IPS-20b (cell line): Measurements from ENCODE around the gene MYO5A.
"Not testable (repeated sequence)": the region's sequence is repeated elsewhere in the genome, so short reads cannot be mapped to it uniquely, and the experiment has no call there.

Experiments
- H3K27ac ChIP-seq: one replicate; pipeline ENCODE4 v1.5.1; 2013; ENCODE audit warnings: low read length
- H3K27me3 ChIP-seq: 2 replicates; pipeline ENCODE4 v1.6.1; 2013; ENCODE audit warnings: mild to moderate bottlenecking, low read length, inconsistent platforms; ENCODE audit not compliant: insufficient read depth
- H3K36me3 ChIP-seq: 2 replicates; pipeline ENCODE4 v1.6.1; 2013; ENCODE audit warnings: low read depth, mild to moderate bottlenecking, inconsistent platforms, low read length, moderate library complexity; ENCODE audit not compliant: insufficient read depth
- H3K4me1 ChIP-seq: 2 replicates; pipeline ENCODE4 v1.6.1; 2013; ENCODE audit warnings: mild to moderate bottlenecking, control low read depth, inconsistent platforms, low read length, moderate library complexity; ENCODE audit not compliant: insufficient read depth
- H3K4me3 ChIP-seq: 2 replicates; pipeline ENCODE4 v1.5.1; 2013; ENCODE audit warnings: mild to moderate bottlenecking, low read length, inconsistent platforms
- H3K9ac ChIP-seq: 2 replicates; pipeline ENCODE4 v1.6.1; 2013; ENCODE audit warnings: low read depth, mild to moderate bottlenecking, inconsistent platforms, low read length, moderate library complexity
- H3K9me3 ChIP-seq: 2 replicates; pipeline ENCODE4 v1.6.1; 2013; ENCODE audit warnings: mild to moderate bottlenecking, low read depth, low read length, inconsistent platforms; ENCODE audit not compliant: insufficient read depth

Gene MYO5A

DNA sequence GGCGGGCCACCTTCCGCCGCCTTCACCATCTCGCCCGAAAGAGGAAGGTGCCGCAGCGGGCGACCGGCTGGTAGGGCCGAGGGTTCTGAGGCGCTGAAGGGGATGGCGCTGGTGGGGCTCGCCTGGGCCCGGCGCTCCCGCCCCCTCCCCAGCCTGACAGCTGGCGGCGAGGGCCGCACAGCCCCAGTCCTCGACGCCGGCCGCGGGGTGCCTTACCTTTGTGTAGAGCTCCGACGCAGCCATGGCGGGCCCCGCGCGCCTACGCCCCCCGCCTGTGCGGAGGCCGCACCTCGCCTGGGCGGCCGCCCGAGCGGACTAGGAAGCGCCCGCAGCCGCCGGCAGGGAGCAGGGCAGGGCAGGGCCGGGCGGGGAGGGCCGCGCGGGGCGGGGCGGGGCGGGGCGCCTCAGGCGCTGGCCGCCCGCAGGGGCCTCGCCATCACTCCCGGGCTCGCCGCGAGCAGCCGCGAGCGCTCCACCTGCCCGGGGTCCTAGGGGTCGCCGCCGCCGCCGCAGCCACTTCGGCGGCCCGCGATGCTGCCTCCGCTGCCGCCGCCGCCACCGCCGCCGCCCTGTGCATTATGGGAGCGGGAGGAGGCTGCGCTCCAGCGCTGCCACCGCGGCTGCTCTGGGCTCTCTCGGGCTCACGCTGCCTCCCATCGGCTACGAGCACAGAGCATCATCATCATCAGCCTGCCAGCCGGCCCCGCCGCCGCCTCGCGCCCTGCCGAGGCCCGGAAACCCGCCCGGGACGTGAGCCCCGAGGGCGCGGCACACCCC, at the start of gene MYO5A:
MYO5A (minus strand) TSS at position 317 of the 777 bp plus-strand sequence; CDS start at position 243, 74 bp downstream.
- peak within 1 kb of the TSS; percentile 56; the same call in 1 of the 2 replicates for H3K9ac ChIP-seq

DNA sequence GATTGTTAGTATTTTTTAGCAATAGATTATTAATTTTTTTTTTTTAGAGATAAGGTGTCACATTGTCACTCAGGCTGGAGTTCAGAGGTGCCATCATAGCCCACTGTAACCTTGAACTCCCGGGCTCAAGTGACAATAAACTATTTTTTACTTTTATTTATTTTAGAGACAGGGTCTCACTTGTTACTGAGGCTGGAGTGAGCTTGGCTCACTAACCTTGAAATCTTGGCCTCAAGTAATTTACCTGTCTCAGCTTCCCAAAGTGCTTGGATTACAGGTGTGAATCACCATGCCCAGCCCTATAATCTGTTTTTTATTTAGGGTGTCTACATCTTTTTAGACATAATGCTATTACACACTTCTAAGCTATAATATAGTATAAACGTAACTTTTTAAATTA, 48.0 kb upstream of the MYO5A start:
- Histone ChIP-seq H3K36me3 (no peaks in the 10 kb centered on the region), H3K27me3 (no peaks in the 10 kb centered on the region)

More for the DNA sequence above, at the start of gene MYO5A:
- Histone ChIP-seq H3K36me3 (no peaks in the 10 kb centered on the region), H3K4me1 (peaks cover 4% of the 10 kb centered on the region; the same call in 1 of the 2 replicates), H3K27ac (no peak within 1 kb of the TSS), H3K27me3 (peaks cover 53% of the 10 kb centered on the region), H3K9me3 (no peaks in the 10 kb centered on the region), H3K4me3 (peak within 1 kb of the TSS; percentile 75)

DNA sequence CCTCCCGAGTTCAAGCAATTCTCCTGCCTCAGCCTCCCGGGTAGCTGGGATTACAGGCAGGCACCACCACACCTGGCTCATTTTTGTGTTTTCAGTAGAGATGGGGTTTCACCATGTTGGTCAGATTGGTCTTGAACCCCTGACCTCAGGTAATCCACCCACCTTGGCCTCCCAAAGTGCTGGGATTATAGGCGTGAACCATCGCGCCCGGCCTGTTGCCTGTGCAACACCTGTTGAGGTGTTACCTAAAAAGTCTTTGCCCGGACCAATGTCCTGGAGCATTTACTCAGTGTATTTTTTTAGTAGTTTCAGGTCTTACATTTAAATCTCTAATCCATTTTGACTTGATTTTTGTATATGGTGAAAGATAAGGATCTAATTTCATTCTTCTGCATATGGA, 46.9 kb upstream of the MYO5A start:
- H3K4me1 ChIP-seq, H3K36me3 ChIP-seq, H3K9me3 ChIP-seq, H3K27me3 ChIP-seq, H3K9ac ChIP-seq, H3K27ac ChIP-seq, H3K4me3 ChIP-seq: not testable (repeated sequence)

More for the DNA sequence above, 48.0 kb upstream of the MYO5A start:
- Histone ChIP-seq H3K9ac (no peak overlapping the region), H3K9me3 (no peaks in the 10 kb centered on the region), H3K4me3 (no peak overlapping the region), H3K27ac (no peak overlapping the region), H3K4me1 (no peaks in the 10 kb centered on the region)

DNA sequence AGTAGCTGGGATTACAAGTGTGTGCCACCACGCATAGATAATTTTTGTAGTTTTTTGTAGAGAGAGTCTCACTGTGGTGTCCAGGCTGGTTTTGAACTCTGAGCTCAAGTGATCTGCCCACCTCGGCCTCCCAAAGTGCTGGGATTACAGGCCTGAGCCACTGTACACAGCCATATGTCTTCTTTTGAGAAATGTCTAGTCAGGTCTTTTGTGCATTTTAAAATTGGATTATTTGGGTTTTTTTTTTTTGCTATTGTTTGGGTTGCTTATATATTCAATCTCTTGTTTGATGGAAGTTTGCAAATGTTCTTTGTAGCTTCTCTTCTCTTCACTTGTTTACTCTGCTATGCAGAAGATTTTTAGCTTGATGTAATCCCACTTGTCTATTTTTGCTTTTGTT, 46.4 kb upstream of the MYO5A start:
- Histone ChIP-seq H3K36me3 (no peaks in the 10 kb centered on the region), H3K4me1 (no peaks in the 10 kb centered on the region), H3K27ac (no peak overlapping the region), H3K9ac (no peak overlapping the region), H3K4me3 (no peak overlapping the region), H3K9me3 (no peaks in the 10 kb centered on the region), H3K27me3 (no peaks in the 10 kb centered on the region)

DNA sequence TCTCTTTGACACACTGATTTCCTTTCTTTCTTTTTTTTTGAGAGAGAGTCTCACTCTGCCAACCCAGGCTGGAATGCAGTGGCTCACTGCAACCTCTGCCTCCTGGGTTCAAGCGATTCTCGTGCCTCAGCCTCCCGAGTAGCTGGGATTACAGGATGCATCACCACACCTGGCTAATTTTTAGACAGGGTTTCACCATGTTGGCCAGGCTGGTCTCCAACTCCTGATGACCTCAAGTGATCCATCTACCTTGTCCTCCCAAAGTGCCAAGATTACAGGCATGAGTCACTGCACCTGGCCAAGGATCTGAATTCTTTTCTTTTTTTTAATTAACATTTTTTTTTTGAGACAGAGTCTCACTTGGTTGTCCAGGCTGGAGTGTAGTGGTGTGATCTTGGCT, 45.9 kb upstream of the MYO5A start:
- H3K36me3 ChIP-seq, H3K27ac ChIP-seq, H3K9ac ChIP-seq, H3K4me1 ChIP-seq, H3K9me3 ChIP-seq, H3K4me3 ChIP-seq, H3K27me3 ChIP-seq: not testable (repeated sequence)

DNA sequence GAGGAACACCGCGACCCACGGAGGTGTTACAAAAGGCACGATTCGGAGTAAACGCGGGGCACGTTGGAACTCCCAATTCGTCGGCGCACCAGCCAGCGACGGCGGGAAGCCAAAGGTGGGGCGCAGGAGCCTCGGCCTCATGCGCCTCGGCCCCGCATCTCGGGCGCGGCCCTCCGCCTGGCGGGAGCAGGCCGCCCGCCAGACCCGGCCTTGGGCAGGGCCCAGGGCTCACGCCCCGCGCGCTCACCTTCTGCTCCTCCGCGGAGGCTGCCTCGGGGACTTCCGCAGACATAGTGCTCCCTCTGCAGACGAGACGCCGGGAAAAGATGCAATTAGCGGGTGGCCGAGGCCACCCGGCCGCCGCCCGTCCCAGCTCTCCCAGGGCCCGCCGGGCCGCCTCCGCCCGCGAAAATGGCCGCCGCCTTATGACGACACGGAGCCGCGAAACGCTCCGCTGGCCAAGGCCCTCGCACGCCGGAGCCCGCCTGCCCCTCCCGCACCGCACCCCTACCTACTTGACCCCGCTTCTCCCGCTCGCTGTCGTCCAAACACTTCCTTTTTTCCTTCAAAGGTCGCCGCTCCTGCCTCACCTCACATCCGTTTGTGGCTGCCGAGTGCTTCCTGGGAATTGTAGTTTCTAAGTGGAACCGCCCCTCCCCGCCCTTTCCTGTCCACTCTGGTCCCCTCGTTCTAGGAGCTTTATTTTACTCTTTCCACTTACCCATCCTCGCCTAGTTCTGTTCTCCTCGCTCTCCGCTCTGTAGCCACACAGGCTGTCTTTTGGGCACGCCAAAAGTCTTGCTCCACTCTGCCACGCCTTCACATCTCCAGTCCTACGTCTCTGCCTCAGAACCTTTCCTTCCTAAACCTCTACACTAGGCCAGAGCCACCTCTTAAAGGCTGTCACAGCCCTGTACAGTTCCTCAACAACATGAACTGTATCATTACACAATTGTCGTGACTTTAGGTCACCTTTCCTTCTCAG, 40.2 kb upstream of the MYO5A start, which contains the start of gene ARPP19:
ARPP19 (minus strand) TSS at position 430 of the 985 bp plus-strand sequence; CDS start at position 292, 138 bp downstream.
- Histone ChIP-seq H3K36me3 (no peaks in the 10 kb centered on the region), H3K9ac (peak within 1 kb of the TSS; percentile 98), H3K4me3 (peak within 1 kb of the TSS; percentile 82), H3K9me3 (no peaks in the 10 kb centered on the region), H3K4me1 (peaks cover 6% of the 10 kb centered on the region; the same call in 1 of the 2 replicates), H3K27ac (peak within 1 kb of the TSS; percentile 84), H3K27me3 (no peaks in the 10 kb centered on the region)

DNA sequence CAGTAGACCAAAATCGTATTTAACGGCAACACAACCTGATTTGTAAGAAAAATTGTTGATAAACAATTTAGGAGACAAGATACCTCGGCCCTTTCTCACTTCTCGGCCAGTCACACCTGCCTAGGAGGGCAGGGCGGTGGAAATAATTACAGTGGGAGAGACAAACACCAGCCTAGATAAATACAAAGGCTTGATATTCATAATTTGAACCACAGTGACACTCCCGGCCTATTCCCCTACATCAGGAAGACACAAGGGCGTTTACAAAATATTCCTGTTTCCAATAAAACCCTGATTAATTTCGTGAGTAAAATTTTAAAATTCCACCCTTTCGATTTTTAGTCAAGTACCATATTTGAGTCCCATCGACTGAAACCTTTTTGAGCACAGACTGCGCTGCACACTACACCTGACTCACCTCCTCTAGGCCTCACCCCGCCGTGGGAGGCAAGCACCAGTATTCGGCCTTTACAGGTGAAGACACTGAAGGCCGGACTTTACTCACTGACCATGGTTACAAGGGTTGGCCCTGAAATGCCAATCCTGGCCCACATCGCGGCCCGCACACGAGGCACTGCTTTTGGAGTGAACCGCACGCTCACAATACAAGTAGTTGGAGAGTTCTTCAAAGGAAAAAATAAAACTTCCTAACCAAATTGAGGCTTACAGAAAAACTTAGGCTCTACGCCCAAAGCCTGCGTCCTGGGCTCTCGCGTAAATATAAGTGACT, 39.4 kb upstream of the MYO5A start:
- peak overlapping the region; percentile 82 for H3K4me3 ChIP-seq
- no peaks in the 10 kb centered on the region for H3K36me3 ChIP-seq
- H3K9me3 ChIP-seq: no peaks in the 10 kb centered on the region
- H3K9ac ChIP-seq: peak overlapping the region; percentile 98
- H3K4me1 ChIP-seq: peaks cover 6% of the 10 kb centered on the region; the same call in 1 of the 2 replicates
- no peaks in the 10 kb centered on the region for H3K27me3 ChIP-seq
- peak overlapping the region; percentile 84 for H3K27ac ChIP-seq

DNA sequence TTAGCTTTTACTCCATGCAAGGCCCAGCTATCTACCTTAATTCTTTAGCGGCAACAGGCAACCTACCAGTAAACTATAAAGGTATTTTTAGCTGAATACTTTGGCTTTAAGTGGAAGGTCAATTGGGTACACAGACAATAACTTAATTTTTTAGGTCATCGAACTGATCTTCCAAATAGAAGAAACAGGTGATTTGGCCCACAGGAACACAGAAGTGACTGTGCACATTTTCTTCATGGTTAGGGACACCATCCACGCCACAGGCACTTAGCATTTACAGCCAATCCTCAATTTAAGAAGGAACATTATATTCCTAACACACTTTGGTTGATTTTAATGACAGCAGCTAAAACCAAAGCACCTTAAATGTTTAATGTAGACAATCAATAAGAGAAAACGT, 38.2 kb upstream of the MYO5A start:
- Histone ChIP-seq H3K36me3 (no peaks in the 10 kb centered on the region), H3K4me3 (peak overlapping the region; percentile 82), H3K4me1 (peaks cover 6% of the 10 kb centered on the region; the same call in 1 of the 2 replicates), H3K9me3 (no peaks in the 10 kb centered on the region), H3K27me3 (no peaks in the 10 kb centered on the region), H3K27ac (no peak overlapping the region), H3K9ac (peak overlapping the region; percentile 98; the same call in 1 of the 2 replicates)

DNA sequence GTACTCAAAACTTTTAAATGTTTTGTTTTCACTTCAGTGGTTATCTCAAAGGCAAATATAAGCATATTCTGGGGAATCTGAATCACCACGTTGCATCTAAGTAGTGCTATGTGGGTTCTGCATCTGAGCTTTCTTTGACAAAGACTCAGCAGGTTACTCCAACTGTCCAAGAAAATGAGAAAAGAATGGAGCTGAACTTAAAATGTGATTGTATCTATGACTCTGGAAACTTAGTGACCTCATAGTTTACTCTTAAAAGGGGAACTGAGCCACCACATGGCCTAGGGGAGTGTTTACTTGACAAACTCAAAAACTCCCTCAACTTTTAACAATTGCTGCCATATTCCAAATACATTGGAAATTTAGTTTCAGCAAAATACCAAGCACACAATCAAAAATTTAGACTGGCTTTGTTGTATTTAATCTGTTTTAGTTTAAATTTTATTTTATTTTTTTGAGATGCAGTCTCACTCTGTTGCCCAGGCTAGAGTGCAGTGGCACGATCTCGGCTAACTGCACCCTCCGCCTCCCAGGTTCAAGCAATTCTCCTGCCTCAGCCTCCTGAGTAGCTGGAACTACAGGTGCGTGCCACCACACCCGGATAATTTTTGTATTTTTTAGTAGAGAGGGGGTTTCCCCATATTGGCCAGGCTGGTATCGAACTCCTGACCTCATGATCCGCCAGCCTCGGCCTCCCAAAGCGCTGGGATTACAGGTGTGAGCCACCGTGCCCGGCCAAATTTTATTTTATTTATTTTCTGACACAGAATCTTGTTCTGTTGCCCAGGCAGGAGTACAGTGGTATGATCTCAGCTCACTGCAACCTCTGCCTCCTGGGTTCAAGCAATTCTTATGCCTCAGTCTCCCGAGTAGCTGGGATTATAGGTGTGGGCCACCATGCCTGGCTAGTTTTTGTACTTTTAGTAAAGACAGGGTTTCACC, 37.0 kb upstream of the MYO5A start:
- not testable (repeated sequence) for H3K4me3 ChIP-seq, H3K36me3 ChIP-seq, H3K9ac ChIP-seq, H3K9me3 ChIP-seq, H3K27ac ChIP-seq, H3K4me1 ChIP-seq, H3K27me3 ChIP-seq

DNA sequence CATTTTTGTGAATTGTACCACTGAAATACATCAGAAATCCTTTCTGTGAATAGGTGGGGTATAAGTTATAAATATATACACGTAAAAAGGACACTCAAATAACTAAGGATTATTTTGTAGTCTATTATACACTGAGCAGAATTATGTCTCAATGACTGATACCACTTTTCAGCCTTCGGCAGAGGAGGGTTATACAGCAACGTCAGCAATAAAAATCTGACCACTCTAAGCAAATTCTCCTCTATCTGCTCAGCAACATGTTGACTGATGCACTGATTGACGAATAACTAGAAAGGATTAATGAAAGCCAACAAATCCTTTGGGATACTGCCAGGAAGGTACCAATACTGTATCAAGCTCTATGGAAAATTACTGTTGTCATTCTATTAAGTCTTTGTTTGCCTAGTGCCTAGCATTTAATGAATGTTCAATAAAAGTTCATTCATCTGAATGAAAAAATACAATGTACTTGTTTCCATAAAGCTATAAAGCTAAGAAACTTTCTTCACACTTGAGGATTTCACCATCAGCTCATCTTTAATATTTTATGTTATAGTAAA, 34.9 kb upstream of the MYO5A start:
- H3K9ac ChIP-seq: no peak overlapping the region
- peaks cover 6% of the 10 kb centered on the region; the same call in 1 of the 2 replicates for H3K4me1 ChIP-seq
- H3K4me3 ChIP-seq: no peak overlapping the region

More for the DNA sequence above, 34.9 kb upstream of the MYO5A start:
- Histone ChIP-seq H3K9me3 (no peaks in the 10 kb centered on the region), H3K36me3 (peaks cover 13% of the 10 kb centered on the region; the same call in 1 of the 2 replicates), H3K27ac (no peak overlapping the region), H3K27me3 (no peaks in the 10 kb centered on the region)
